GM13977 (cell line): Measurements from ENCODE around the gene COTL1.

Experiments
- DNase-seq: peaks from one replicate; pipeline ENCODE4 v3.0.0; 2012; ENCODE audit warnings: low spot score
- in situ Hi-C: fragments of 300-500 bp; cut with MboI; formaldehyde crosslinking; loops from one replicate; pipeline ENCODE4 v1.12.0; 2022; ENCODE audit warnings: low sequenced_read_pairs, low pct_unique_long_range_greater_than_20kb, mixed read lengths, inconsistent platforms; ENCODE audit not compliant: unreplicated experiment
- TF ChIP-seq, protein P1 (sequence below): IDR thresholded peaks from 2 replicates; pipeline ENCODE4 v1.5.1; 2012; ENCODE audit warnings: mild to moderate bottlenecking, control low read depth; ENCODE audit not compliant: insufficient read depth; ENCODE audit errors: extremely low read depth, missing control alignments

The COTL1 gene, protein sequence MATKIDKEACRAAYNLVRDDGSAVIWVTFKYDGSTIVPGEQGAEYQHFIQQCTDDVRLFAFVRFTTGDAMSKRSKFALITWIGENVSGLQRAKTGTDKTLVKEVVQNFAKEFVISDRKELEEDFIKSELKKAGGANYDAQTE

GRCh38 chr16:84617791-84618580, at the start of gene COTL1:
TSS of gene COTL1 (minus strand) at chr16:84618078. CDS start at chr16:84617914, 164 bp downstream.
- TF ChIP-seq, protein P1, sequence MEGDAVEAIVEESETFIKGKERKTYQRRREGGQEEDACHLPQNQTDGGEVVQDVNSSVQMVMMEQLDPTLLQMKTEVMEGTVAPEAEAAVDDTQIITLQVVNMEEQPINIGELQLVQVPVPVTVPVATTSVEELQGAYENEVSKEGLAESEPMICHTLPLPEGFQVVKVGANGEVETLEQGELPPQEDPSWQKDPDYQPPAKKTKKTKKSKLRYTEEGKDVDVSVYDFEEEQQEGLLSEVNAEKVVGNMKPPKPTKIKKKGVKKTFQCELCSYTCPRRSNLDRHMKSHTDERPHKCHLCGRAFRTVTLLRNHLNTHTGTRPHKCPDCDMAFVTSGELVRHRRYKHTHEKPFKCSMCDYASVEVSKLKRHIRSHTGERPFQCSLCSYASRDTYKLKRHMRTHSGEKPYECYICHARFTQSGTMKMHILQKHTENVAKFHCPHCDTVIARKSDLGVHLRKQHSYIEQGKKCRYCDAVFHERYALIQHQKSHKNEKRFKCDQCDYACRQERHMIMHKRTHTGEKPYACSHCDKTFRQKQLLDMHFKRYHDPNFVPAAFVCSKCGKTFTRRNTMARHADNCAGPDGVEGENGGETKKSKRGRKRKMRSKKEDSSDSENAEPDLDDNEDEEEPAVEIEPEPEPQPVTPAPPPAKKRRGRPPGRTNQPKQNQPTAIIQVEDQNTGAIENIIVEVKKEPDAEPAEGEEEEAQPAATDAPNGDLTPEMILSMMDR, result no peak
- in situ Hi-C loops, result no loop called here
- peak; percentile 96 for DNase-seq

DNA sequence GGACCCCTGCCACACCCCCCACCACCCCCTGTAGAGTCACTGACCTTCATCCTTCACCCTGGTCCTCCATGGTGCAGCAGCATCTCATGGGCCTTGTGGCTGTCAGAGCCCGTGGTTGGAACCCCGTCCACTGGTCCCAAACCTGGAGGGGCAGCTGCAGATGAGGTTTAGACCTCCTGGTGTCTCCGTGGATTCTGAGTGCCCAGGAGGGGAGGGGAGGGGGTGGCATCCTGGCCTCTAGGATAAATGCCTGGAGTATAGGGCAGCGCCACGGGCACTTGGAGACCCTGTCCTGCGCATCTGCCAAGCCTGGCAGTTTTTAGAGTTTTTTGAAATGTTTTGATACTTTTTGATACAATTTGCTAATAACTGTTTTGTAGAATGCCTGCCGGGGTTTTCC, 48.0 kb upstream of the COTL1 start:
- in situ Hi-C loops, result no loop called here
- TF ChIP-seq, protein P1, result no peak
- DNase-seq, result no peak

DNA sequence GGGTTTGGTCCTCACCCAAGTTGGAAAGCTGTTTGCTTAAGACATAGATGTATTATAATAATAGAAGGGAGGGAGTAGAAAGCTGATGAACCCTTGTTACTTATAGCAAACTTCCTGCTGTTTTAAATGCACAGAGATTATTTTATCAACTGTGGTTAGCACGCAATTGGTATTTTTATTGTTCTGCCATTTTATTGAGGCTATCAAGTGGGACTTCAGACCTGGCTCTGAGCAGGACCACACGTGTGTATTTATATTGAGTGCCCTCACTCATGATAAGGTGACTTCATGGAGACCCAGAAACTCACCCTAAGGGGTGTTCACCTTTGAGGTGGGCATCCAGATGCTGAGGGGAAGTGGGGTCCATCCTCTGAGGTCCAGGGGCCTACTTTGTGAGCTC, 47.5 kb upstream of the COTL1 start:
- DNase-seq, result no peak
- TF ChIP-seq, protein P1, result no peak
- in situ Hi-C loops, result no loop called here

DNA sequence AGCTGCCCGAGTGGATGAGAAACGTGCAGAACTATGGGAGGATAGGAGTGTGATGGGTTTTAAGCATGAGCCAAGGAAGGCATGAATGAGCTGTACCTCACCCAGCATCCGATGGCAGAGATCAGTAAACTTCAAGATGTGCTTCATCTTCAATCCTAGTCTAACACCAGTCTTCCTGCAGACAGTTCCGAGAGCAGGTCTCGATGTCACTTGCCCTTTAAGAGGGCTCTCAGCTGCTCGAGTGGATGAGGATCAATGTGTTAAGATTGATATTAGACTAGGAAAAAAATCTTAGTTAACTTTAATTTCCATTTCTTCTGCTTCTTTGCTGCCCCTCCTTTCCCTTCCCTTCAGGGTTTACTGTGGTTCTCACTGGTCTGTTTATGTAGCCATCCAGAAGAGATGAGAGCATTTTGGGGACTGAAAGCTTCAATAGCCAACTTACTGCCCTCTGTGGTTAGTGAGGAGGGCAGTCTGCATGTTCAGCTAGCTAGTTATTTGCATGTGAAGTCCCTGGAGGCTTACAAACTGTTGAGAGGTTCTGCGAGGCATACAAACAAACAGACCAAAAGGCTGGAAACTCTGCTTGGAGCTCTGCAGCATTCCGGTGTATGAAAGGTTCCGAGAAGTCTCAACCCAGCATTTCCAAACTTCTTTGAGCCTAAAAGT, 45.7 kb upstream of the COTL1 start:
- DNase-seq, result peak; percentile 58
- TF ChIP-seq, protein P1, result no peak
- in situ Hi-C loops, result no loop called here

GRCh38 chr16:84662471-84662870, 44.6 kb upstream of the COTL1 start:
- in situ Hi-C loops, result no loop called here
- TF ChIP-seq, protein P1, result no peak
- no peak for DNase-seq

DNA sequence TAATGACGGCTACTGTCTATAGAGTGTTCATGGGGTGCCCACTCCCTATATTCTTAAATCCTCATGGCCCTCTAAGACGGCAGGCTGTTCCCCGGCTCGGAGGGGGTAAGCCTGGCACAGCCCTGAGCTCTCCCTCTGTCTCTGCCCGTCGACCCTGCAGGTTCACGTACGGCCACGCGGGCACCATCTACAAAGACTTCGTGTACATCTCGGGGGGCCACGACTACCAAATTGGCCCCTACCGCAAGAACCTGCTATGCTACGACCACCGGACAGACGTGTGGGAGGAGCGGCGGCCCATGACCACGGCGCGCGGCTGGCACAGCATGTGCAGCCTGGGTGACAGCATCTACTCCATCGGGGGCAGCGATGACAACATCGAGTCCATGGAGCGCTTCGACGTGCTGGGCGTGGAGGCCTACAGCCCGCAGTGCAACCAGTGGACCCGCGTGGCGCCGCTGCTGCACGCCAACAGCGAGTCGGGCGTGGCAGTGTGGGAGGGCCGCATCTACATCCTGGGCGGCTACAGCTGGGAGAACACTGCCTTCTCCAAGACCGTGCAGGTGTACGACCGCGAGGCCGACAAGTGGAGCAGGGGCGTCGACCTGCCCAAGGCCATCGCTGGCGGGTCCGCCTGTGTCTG, 43.7 kb upstream of the COTL1 start:
- no peak for DNase-seq
- in situ Hi-C loops, result no loop called here
- TF ChIP-seq, protein P1, result no peak
